ENCODE results near the gene RNF126.
A peak's percentile ranks its signal among the peaks of the same experiment; 100 is the strongest.
"Not testable (repeated sequence)": the region's sequence is repeated elsewhere in the genome, so short reads cannot be mapped to it uniquely, and the experiment has no call there.

Gene RNF126

DNA sequence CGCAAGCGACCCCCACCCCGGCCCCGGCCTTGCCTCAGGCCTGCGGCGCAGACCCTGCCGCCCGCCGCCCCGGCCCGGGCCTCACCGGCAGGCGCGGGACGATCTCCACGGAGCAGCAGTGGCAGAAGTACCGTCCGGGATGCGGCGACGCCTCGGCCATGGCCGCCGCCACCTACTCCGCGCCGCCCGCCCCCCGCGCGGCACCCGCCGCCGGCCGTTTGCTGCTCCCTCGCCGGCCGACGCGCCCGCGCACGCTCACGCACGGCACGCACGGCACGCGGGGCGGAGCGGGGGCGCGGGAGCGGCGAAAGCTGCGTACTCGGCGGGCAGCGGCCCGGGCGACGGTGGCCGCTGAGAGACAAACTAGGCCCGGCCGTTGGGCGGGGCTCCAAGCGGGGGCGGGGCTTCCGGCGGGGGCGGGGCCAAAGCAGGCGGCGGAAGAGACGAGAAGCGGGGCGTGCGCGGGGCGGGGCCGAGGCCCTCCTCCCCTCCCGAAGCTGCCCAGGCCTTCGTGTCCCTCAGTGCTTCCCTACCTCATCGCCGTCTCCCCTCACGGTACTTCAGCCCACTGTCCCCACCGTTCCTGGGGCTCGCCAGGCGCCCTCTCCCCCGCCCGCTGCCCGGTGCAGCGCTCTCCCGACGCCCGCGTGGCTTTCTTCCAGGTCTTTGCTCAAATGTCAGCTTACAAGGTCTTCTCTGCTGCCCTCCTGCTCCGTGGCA lies at the start of gene RNF126:
Gene RNF126, minus strand, starts transcription at position 253 of the 720 bp plus-strand sequence. Its CDS starts 93 bp downstream, at position 160.
- DNase-seq: peak; percentile 91

DNA sequence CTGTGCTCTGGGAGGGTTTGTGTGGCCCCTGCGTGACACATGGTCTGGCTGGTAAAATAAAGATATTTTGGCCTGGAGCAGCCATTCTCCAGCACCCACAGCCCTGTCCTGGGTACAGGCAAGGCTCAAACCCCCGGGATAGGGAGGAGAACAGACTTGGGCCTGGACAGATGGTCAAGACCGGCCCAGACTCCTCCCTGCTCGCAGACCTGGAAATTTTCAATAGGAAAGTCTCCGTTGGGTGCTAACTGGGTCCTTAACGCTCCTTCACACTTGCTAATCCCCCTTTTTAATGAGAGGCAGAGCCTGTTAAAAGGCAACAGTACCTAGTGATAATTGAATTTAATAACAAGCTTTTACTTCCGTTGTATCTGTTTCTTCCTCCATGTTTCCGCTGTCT lies 48.2 kb upstream of the RNF126 start:
- no peak for DNase-seq

DNA sequence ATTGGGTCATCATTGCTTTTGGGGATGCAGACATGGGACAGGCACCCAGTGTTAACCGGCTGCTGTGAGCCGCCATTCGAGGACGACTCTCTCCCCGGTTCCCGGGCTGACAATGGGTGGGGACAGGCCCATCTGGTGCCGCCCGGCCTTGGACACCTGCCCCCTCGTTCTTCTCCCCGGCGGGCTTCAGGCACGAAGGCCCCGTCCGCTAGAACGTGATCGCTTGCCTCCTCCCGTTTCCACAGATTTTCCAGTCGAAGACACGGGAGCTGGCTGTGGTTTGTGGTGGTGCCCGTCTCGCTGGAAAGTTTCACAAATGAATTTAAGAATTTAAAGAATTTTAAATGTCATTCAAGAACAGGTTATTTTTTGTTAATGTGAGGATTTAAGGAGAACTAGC lies 47.8 kb upstream of the RNF126 start:
- DNase-seq: no peak

DNA sequence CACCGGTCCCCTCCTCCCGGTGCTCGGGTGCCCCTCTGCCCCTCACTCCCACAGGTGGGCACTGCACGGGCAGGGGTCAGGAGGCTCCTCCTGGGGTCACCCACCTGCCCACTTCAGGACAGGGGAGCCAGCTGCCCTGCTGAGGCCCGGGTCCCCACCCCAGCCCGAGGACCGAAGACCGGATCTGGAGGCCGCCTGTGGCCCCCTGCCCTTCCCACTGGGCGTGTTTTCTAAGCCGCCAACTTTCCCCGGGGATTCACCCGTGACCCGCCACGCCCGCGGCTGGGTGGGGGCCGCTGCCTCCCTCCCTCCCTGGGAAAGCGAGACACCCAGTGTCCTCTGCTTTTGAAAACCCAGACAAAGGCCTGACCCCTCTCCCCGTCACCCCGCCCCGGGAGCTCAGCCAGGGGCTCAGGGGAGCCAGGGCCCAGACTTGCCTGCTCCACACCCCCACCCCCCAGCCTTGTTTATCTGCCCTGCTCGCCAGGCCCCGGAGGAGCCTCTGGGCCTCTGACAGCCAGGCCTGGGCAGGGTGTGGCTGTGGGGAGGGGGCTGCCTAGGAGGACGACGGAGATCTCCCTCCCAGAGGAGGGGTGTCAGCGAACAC lies 47.1 kb upstream of the RNF126 start:
- DNase-seq: no peak

DNA sequence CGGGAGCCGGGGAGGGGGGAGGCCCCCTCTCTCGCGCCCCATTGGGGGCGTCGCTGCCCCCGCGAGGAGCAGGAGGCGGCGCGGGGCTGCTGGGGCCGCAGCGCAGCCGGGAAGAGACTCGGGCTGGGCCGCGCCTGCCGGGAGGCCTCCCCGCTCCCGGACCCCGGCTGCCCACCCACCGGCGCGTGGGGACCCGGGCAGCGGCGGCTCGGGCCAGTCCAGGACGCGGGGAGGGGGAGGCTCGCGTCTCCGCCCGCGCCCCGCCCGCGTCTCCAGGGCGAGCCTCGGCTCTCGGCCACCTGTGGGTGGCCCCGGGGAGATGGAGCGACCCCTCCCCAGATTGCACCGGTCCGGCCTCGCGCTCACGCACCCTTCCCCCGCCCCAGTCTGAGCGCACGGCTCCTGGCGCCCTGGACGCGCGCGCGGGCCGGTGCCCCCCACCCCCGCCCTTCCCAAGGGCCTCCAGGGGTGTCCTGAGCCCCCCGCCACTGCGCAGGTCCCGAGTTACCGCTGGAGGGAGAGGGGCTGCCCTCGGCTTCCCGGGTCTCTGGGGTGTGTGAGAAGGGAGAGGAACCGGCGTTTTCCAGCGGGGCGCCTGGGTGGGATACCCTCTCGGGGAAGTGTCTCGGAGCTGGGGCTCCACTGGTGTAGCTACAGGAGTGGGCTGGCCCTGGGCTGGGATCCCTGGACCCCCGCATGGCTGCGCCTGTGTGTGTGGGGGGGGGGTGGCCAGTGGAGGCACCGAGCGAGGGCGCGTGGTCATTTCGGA lies 46.4 kb upstream of the RNF126 start:
- DNase-seq: no peak

DNA sequence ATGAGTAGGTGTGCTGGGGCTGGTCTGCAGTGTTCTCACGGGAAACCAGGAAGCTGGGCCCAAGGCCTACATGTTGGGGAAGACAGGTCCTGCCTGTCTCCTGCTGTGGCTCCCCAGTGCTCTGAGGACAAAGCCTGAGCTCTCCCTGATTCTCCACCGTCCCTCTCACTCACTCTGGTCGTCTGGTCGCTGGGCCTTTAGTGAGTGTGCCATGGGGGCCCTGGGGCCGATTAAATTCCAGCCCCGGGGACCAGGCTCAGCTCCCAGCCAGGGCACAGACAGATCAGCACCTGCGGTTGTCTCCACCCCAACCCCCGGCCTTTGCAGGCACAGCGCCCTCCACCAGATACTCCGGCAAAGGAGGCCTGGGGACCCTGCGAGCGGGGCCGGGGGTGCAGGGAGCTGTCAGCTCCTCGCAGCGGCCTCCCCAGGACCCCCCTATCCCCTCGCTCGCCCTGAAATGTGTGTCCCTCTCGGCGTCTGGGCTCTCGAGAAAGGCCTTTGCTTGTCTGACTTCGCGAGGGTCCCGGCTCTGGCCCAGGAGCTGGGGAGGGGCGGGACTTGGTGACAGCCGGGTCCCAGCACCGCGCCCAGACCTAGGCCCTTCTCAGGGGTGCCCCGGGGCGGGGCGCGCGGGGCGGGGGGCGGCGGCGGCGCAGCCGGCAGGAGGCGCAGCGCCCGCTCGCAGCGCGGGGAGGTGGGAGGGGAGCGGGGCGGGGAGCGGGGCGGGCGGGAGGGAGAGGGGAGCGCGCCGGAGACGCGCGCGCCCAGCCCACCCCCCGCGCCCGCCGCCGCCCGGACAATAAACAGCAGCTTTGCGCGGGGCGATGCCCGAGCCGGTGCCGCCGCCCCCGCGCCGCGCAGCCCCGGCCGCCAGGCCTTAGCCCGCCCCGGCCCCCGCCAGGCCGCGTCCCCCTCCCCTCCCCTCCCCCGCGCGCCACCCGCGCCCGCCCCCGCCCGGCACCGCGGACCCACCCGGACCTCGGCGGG lies 45.4 kb upstream of the RNF126 start, which contains the start of gene PALM:
Gene PALM, plus strand, starts transcription at position 782 of the 990 bp plus-strand sequence. CDS start 212 bp downstream, outside the sequence.
- no peak for DNase-seq

DNA sequence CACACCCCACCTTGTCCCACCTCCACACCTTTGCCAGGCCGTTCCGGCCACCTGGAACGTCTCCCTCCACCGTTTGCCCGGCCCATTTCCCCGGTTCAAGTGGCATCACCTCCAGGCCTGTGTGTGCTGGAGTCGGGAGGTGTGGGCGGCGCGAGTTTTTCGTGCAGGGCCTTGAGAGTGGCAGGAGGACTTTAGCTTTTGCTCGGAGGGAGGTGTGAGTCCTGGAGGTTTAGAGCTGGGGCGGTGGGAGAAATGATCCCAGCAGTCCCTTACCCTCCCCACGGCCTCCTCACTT lies 41.4 kb upstream of the RNF126 start:
- DNase-seq: no peak

DNA sequence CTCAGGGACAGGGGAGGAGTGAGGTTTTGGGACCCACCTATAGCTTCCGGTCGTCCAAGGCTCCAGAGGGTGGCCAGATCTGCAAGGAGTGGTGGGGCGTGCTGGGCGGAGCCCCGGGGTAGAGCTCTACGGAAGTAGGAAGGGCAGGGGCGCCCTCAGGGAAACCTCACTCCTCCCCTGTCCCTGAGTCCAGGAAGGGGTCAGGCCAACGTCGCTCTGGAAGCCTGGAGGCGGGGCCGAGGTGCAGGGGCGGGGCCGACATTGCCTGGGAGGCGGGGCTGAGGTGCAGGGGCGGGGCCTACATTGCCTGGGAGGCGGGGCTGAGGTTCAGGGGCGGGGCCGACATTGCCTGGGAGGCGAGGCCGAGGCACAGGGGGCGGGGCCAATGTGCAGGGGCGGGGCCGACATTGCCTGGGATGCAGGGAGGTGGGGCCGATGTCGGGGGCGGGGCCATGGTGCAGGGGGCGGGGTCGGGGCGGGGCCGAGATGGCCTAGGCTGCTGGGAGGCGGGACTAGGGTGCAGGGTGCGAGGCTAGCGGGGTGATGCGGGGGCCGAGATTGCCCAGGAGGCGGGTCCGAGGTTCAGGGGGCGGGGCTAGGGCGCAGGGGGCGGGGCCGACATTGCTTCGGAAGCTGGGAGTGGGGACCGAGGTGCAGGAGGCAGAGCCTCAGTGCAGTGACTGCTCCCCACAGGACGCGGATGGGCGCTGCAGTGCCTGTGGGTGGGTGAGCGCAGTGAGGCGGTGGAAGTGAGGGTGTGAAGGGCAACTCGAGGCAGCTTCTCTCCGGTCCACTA lies 40.8 kb upstream of the RNF126 start:
- peak; percentile 71 for DNase-seq

DNA sequence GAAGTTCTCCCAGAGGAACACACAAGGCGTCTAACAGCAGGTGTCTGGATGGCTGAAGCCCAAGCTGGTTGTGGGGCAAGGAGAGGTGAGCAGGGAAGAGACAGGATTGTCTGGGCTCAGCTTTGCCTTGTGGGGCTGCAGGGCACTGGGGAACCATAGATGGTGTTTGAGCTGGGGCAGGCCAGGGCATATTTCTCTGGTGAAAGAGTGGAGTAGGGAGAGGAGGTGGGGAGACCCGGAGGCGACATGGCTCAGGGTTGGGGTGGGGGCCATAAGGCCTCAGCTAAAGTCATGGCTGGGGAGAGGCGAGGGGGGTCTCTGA lies 40.3 kb upstream of the RNF126 start:
- DNase-seq: no peak

DNA sequence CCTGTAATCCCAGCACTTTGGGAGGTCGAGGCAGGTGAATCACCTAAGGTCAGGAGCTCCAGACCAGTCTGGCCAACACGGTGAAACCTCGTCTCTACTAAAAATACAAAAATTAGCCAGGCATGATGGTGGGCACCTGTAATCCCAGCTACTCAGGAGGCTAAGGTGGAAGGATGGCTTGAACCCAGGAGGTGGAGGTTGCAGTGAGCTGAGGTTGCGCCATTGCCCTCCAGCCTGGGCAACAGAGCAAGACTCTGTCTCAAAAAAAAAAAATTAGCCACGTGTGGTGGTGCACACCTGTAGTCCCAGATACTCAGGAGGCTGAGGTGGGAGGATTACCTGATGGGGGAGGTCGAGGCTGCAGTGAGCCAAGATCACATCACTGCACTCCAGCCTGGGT lies 39.8 kb upstream of the RNF126 start:
- DNase-seq: not testable (repeated sequence)

DNA sequence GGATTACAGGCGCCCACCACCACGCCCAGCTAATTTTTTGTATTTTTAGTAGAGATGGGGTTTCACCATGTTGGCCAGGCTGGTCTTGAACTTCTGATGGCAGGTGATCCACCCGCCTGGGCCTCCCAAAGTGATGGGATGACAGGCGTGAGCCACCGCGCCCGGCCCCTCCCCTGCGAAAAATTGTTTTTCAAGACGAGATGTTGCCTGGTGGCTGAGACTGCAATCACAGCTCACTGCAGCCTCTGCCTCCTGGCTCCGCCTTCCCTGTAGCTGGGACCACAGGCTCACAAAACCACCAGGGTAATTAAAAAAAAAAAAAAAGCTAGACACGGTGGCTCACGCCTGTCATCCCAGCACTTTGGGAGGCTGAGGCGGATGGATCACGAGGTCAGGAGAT lies 36.9 kb upstream of the RNF126 start:
- DNase-seq: not testable (repeated sequence)

DNA sequence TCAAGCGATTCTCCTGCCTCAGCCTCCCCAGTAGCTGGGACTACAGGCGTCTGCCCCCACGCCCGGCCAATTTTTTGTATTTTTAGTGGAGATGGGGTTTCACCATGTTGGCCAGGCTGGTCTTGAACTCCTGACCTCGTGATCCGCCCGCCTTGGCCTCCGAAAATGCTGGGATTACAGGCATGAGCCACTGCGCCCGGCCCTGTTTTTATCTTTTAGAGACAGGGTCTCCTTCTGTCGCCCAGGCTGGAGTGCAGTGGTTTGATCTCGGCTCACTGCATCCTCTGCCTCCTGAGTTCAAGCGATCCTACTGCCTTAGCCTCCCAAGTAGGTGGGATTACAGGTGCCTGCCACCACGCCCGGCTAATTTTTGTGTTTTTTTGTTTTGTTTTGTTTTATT lies 35.5 kb upstream of the RNF126 start:
- DNase-seq: not testable (repeated sequence)

DNA sequence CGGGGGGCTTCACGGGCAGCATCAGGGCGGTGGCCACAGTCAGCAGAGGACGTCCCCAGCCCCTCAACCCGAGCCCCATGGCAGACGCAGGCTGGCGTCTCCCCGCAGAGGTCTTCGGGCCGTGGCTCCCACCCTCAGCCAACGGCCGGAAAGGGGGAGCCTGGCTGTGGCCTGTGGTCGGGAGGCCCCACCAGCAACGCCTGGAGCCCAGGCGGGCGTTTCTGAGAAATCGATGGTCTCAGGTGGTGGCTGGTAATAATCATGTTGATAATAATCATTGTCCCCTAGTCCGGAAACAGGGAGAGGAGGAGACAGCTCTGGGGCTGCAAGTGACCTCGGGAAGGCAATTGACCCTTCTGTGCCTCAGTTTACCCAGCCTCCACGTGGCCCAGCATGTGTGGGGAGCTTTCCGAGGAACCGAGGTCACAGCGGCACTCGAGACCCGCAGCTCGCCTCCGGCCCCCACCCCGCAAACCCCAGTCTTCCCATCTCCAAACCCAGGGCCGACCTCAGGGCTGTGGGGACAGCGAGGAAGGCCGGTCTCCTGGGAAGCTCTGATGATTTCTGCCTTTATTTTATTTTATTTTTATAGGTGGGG lies 32.4 kb upstream of the RNF126 start, which contains the start of gene PRSS57:
Gene PRSS57, minus strand, starts transcription at position 101 of the 598 bp plus-strand sequence. Its CDS starts 22 bp downstream, at position 79.
- DNase-seq: no peak

DNA sequence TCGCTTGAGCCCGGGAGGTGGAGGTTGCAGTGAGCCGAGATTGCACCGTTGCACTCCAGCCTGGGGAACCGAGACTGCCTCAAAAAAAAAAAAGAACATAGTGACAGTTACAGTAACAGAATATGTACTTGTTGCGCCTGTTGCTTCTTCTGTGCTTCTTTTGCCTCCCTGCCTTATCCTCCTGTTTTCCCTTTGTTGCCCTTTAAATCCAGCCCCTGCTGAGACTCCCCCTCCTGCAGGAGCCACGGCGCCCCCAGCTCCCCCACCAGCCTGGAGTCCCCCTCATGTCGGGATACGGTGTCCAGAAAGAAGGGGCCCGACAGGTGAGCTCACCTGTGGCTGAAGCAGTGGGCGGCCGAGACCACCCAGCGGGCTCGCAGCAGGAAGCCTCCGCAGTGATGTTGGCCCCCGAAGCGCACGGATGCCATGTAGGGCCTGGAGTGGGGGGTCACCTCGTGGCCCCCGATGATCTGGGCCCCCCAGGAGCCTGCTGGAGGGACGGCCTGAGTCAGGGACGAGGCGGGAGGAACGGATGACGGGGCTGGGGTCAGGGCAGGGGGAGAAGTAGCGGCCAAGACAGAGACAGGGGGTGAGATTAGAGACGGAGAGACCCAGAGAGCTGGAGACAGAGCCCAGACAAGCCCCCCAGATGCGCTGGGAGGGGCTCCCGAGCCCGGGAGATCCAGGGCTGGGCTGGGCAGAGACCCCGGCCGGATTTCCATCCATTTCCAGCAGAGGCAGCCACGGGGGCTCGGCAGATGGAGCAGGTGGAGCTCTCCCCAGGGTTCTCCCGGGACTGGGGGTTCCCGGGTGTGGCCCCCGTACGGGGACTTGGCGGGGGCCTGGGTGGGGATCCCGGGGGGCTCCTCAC lies 31.7 kb upstream of the RNF126 start:
- DNase-seq: no peak

DNA sequence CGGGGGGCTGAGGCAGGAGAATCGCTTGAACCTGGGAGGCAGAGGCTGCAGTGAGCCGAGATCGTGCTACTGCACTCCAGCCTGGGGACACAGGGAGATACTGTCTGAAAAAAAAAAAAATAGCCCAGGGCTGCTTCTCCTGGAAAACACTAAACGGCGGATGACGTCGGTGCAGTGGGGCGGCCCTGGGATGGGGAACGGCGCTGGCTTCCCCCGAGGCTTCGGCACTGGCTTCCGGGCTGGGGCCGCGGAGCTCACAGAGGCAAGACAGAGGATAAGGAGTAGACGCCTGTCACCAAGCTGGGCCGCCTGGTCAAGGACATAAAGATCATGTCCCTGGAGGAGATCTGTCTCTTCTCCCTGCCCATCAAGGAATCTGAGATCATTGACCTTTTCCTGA lies 27.2 kb upstream of the RNF126 start:
- no peak for DNase-seq

DNA sequence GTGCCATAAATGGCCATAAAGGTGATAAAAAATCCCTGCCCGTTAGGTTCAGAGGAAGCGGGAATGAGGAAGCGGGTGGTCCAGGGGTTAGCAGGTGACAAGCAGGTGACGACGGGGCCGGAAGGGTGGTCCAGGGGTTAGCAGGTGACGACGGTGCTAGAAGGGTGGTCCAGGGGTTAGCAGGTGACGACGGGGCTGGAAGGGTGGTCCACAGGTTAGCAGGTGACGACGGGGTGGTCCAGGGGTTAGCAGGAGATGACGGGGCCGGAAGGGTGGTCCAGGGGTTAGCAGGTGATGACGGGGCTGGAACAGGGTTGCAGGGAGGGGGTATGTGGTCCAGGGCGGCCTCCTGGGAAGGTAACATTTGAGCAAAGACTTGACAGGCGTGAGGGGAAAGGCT lies 26.0 kb upstream of the RNF126 start:
- no peak for DNase-seq

DNA sequence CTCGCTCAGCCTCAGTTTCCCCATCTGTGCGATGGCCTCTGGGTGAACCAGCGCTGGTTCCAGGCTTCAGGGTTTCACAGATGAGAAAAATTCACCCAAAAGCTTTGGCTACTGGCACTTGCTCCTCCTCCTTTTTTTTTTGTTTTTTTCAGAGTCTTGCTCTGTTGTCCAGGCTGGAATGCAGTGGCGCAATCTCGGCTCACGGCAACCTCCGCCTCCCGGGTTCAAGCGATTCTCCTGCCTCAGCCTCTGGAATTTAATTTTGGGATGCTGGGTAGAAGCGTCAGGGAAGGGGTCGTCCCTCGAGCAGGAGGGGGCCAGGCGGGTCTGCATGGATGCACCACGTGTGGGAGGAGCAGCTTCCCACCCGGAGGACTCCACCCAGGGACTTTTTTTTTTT lies 25.2 kb upstream of the RNF126 start:
- DNase-seq: no peak

DNA sequence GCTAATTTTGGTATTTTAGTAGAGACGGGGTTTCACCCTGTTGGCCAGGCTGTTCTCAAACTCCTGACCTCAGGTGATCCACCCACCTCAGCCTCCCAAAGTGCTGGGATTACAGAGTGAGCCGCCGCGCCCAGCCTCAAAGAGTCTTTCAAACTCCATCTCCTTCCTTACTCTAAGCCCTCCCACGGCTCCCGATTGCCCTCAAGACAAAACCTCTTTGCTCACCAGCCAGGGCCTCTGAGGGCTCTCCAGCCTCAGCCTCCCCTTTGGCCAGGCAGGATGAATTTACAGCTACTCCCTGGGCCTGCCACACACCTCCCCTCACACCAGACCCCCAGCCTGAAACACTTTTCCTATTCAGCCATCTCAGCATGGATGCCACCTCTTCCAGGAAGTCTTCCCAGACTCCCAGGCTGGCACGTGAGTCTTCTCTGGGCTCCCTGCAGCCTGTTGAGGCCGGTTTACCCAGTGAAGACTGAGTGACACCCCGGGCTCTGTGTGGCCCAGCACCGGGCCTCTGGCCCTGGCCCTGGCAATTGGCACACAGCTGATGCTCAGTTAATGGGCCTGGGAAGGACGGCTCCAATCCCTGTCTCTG lies 24.7 kb upstream of the RNF126 start:
- DNase-seq: no peak

DNA sequence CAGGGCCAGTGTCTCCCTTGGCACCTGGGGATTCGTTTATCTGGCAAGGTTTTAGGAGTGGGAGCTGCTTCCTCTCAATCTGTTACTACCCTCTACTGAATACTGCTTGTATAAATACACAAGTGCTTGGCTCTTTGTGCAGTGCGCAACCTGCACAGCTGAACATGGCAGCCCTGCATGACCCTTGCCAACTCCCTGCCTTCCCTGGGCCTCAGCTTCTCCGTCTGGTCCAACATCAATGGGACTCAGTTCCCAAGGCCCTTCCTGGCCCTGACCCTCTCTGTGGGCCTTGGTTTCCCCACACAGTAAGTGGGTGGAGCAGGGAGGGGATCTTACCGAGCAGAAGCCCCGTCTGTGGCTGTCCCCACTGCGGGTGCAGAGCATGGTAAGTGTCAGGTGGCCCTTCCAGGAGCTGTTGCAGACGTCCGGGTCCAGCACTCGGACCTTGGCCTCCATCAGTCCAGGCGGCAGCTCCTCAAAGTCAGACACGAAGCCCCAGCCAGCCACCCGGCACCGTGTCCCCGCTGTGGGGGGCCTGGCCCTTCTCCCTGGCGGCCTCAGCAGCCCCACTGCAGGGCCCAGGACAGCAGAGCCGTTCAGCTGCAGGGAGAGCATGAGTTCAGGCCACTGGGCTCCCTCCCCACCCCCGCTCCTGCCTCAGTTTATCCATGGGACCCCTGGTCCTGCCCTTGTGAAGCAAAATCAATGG lies 23.7 kb upstream of the RNF126 start:
- no peak for DNase-seq
